Activated CD8-positive, alpha-beta T cell treated with anti-CD3 and anti-CD28 coated beads for 36 hours (primary cell): ENCODE data around the gene DENND11. TPM values are rescaled to one million over a fixed set of nuclear protein-coding genes. Genes with fewer than 3 reads are reported as not detected.

ENCODE experiments used
- ATAC-seq: fragments of 200-7000 bp; cut with Tn5 transposase; one replicate; pipeline ENCODE4 v1.10.0; 2021; ENCODE audit warnings: mild to moderate bottlenecking, moderate library complexity
- CTCF ChIA-PET: fragments of 350-600 bp; sonication (Branson Sonifier 250); formaldehyde crosslinking; loops from one replicate; lab custom pipeline; 2021; ENCODE audit warnings: antibody characterized with exemption; lab: Charles Lee
- POLR2A ChIA-PET: fragments of 350-600 bp; sonication (Branson Sonifier 250); formaldehyde crosslinking; loops from one replicate; lab custom pipeline; 2021; ENCODE audit warnings: antibody characterized with exemption; lab: Charles Lee
- DNase-seq: peaks from one replicate; pipeline ENCODE4 v3.0.0-alpha.2; 2020
- H3K27ac Mint-ChIP-seq: one replicate; pipeline ENCODE4 v1.8.0; 2021; ENCODE audit warnings: mild to moderate bottlenecking, mixed read lengths
- H3K27me3 Mint-ChIP-seq: one replicate; pipeline ENCODE4 v1.8.0; 2021; ENCODE audit warnings: mixed read lengths
- H3K36me3 Mint-ChIP-seq: one replicate; pipeline ENCODE4 v1.8.0; 2021; ENCODE audit warnings: low read depth, mixed read lengths
- H3K4me1 Mint-ChIP-seq: one replicate; pipeline ENCODE4 v1.8.0; 2021; ENCODE audit warnings: low read depth, mixed read lengths
- H3K4me3 Mint-ChIP-seq: one replicate; pipeline ENCODE4 v1.8.0; 2021; ENCODE audit warnings: mild to moderate bottlenecking, moderate library complexity, mixed read lengths
- H3K9me3 Mint-ChIP-seq: one replicate; pipeline ENCODE4 v1.8.0; 2021; ENCODE audit warnings: mixed read lengths
- intact Hi-C: fragments of 100-400 bp; cut with micrococcal nuclease; formaldehyde crosslinking; loops from one replicate; pipeline ENCODE4 v1.10.0; 2022
- total RNA-seq, 2 experiments: library from RNA; stranded (reverse); gene quantifications; one replicate each; pipeline ENCODE4 v1.2.3, GENCODE V29; 2021
- TF ChIP-seq, protein P1 (sequence below): fragments of 200-600 bp; IDR thresholded peaks from one replicate; pipeline ENCODE4 v1.8.0; 2022; ENCODE audit warnings: antibody characterized with exemption, mild to moderate bottlenecking

DENND11 gene
- total RNA-seq, 2 experiments from 2014 or later: 28.6 to 32.2 TPM

DNA sequence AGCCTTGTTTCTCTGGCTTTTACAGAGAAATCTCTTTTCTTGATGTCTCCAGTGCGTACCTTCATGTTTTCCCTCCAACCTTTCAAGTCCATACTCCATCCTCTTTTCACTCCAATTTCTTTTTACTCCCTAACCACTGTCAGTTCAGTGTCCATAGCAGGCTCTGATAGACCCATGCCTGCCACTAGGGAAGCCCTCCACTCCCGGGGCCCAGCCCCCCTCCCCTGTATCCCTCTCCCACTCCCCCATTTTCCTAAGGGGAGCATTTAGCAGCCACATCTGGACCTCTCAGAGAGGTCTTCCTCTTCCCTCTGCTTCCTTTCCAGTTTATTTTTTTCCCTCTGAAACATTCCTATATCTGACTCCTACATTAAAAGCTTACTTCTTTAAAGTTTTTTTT, 33.1 kb downstream of the DENND11 start:
- H3K9me3 Mint-ChIP-seq: no peaks in the 10 kb centered on the region
- intact Hi-C loops: no loop called here
- H3K36me3 Mint-ChIP-seq: peaks cover 16% of the 10 kb centered on the region
- ChIA-PET POLR2A (no interaction called here), CTCF (interaction anchor here (1.5 kb wide), 1 partner anchor 14 kb away, joined by 6 read pairs; no protein-coding TSS in a partner anchor)
- no peak overlapping the region for H3K4me3 Mint-ChIP-seq
- TF ChIP-seq, protein P1, sequence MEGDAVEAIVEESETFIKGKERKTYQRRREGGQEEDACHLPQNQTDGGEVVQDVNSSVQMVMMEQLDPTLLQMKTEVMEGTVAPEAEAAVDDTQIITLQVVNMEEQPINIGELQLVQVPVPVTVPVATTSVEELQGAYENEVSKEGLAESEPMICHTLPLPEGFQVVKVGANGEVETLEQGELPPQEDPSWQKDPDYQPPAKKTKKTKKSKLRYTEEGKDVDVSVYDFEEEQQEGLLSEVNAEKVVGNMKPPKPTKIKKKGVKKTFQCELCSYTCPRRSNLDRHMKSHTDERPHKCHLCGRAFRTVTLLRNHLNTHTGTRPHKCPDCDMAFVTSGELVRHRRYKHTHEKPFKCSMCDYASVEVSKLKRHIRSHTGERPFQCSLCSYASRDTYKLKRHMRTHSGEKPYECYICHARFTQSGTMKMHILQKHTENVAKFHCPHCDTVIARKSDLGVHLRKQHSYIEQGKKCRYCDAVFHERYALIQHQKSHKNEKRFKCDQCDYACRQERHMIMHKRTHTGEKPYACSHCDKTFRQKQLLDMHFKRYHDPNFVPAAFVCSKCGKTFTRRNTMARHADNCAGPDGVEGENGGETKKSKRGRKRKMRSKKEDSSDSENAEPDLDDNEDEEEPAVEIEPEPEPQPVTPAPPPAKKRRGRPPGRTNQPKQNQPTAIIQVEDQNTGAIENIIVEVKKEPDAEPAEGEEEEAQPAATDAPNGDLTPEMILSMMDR: no peak
- peaks cover 5% of the 10 kb centered on the region for H3K4me1 Mint-ChIP-seq
- peak overlapping the region; percentile 7 for H3K27ac Mint-ChIP-seq
- DNase-seq (no peak), ATAC-seq (no peak)
- H3K27me3 Mint-ChIP-seq: no peaks in the 10 kb centered on the region

DNA sequence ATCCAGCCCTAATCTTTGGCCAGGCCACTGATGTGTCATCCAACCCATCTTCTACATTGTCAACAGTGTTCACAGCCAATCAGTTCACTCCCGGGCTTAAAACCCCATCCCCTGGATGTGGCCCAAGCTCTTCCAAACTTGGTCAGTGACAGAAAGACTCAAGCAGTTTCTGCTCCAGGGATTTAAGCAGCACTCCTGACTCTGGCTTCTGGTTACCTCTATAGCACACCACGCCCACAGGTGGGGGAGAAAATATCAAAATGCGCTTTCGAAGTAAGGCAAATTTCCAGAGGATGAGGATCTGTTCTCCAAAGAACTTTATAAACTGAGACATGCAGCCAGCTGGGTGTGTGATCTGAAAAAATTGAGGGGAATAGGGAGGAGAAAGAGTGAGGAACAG, 35.9 kb downstream of the DENND11 start:
- TF ChIP-seq, protein P1: no peak
- intact Hi-C loops: no loop called here
- DNase-seq (no peak), ATAC-seq (no peak)
- peaks cover 10% of the 10 kb centered on the region for H3K4me1 Mint-ChIP-seq
- CTCF ChIA-PET: interaction anchor here (1.7 kb wide), 1 partner anchor 12 kb away, joined by 6 read pairs; no protein-coding TSS in a partner anchor
- H3K9me3 Mint-ChIP-seq: no peaks in the 10 kb centered on the region
- H3K4me3 Mint-ChIP-seq: no peak overlapping the region
- POLR2A ChIA-PET: no interaction called here
- no peaks in the 10 kb centered on the region for H3K27me3 Mint-ChIP-seq
- H3K27ac Mint-ChIP-seq: peak overlapping the region; percentile 68
- peaks cover 19% of the 10 kb centered on the region for H3K36me3 Mint-ChIP-seq

DNA sequence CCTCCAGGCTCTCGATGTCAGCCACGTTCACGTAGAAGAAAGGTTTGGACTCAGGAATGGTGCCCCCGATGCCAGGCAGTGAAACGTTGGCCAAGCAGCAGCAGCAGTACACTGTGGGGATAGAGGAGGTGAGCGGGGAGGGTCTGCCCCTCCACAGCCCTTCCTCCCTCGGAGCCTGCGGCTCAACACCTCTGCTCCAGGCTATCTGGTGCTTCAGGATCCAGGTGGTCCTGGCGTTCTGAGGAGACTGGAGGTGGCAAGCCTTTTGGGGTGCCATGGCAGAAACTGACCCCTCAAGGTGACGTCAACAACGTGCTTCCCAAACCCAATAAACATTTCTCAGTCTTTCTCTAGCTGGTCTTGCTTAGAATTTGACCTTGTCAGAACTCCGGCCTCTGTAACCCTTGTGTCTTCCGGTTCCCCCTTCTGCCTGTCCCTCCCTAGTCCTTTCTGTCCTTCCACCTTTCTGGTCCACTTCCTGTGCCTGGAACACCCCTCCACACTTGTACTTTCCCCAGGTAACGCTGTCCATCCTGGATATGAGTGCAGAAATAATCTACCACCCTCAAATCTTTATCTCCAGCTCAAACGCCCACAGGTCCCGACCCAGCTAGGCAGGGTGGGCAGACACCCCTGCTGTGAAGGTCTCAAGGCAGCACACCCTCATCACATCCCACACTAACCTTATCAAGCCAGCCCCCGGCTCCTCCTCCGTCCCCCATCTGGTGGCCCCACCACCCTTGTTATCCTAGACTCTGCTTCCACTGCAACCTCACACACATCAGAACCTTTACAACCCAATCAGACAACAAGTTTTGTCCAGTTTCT, 36.5 kb downstream of the DENND11 start:
- DNase-seq: no peak
- intact Hi-C loops: no loop called here
- POLR2A ChIA-PET: no interaction called here
- H3K27ac Mint-ChIP-seq: peak overlapping the region; percentile 68
- no peaks in the 10 kb centered on the region for H3K9me3 Mint-ChIP-seq
- peaks cover 10% of the 10 kb centered on the region for H3K4me1 Mint-ChIP-seq
- no peak for ATAC-seq
- no peaks in the 10 kb centered on the region for H3K27me3 Mint-ChIP-seq
- TF ChIP-seq, protein P1: no peak
- no peak overlapping the region for H3K4me3 Mint-ChIP-seq
- CTCF ChIA-PET: interaction anchor here (2.8 kb wide), 1 partner anchor 10 kb away, joined by 9 read pairs; no protein-coding TSS in a partner anchor
- peaks cover 22% of the 10 kb centered on the region for H3K36me3 Mint-ChIP-seq

DNA sequence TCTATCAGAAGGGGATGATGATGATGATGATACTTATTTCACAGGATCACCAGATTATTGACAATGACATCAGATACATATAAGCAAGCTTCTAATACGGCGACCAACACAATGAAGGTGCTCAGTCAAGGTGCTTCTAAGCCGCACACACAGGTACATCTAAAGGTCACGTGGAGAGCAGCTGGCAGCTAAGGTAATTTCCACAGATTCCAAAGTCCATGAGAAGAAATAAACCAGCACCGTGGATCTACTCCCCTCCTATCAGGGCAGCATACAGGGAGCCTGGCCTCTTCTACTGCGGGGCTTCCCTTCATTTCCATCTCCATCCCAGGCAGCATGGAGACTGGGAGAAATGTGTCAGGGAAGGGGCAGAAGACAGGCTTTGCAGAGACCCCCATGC, 37.5 kb downstream of the DENND11 start:
- DNase-seq (no peak), ATAC-seq (no peak)
- H3K36me3 Mint-ChIP-seq: peaks cover 23% of the 10 kb centered on the region
- ChIA-PET POLR2A (interaction anchor here (1.6 kb wide), 1 partner anchor 74 kb away, joined by 5 read pairs; the partner anchor contains the start of gene SSBP1), CTCF (interaction anchor here (1.8 to 2.8 kb wide), 2 partner anchors 9 to 11 kb away, joined by 4 to 9 read pairs; no protein-coding TSS in a partner anchor)
- peak overlapping the region; percentile 52 for H3K27ac Mint-ChIP-seq
- no peak overlapping the region for H3K4me3 Mint-ChIP-seq
- no peaks in the 10 kb centered on the region for H3K27me3 Mint-ChIP-seq
- peaks cover 10% of the 10 kb centered on the region for H3K4me1 Mint-ChIP-seq
- intact Hi-C loops: no loop called here
- TF ChIP-seq, protein P1: no peak
- H3K9me3 Mint-ChIP-seq: no peaks in the 10 kb centered on the region
